ENCODE results near the gene PRKD1.

Gene PRKD1

GRCh38 chr14:29898470-29898869 lies 29.2 kb downstream of the PRKD1 start:
- Histone ChIP-seq H3K9ac (ENCODE audit: low read length) (no peak overlapping the region), H3K79me2 (ENCODE audit: insufficient read depth, low read length) (no peaks in the 10 kb centered on the region), H3K9me2 (ENCODE audit: low read depth, low read length) (no peaks in the 10 kb centered on the region), H4K20me1 (ENCODE audit: insufficient read depth, low read length) (no peaks in the 10 kb centered on the region), H3K4me3 (ENCODE audit: low read depth, low read length, poor library complexity, severe bottlenecking) (no peak overlapping the region), H3K4me2 (ENCODE audit: low read length) (no peak overlapping the region), H3K4me1 (ENCODE audit: insufficient read depth, low read length, severe bottlenecking) (no peaks in the 10 kb centered on the region), H3K9me3 (ENCODE audit: low read length) (no peaks in the 10 kb centered on the region), H3F3A (ENCODE audit: insufficient read depth, low read length) (no peaks in the 10 kb centered on the region), H3K27ac (ENCODE audit: low read depth, low read length, poor library complexity, severe bottlenecking) (no peak overlapping the region), H2AFZ (ENCODE audit: low read length) (no peak overlapping the region), H3K36me3 (ENCODE audit: insufficient read depth, low read length) (no peaks in the 10 kb centered on the region), H3K27me3 (ENCODE audit: insufficient read depth, low read length) (no peaks in the 10 kb centered on the region)
- TF ChIP-seq EZH2 (IDR thresholded peaks at IDR 0.05; ENCODE audit: borderline replicate concordance, low read length) (no peak), CTCF (IDR thresholded peaks at IDR 0.05; ENCODE audit: low read length) (no peak)

- TF ChIP-seq EZH2 (IDR thresholded peaks at IDR 0.05; ENCODE audit: borderline replicate concordance, low read length) (no peak), CTCF (IDR thresholded peaks at IDR 0.05; ENCODE audit: low read length) (no peak)
Observed at GRCh38 chr14:29897181-29897580, 30.5 kb downstream of the PRKD1 start.

GRCh38 chr14:29896354-29896821 lies 31.3 kb downstream of the PRKD1 start:
- H3K79me2 ChIP-seq (ENCODE audit: insufficient read depth, low read length): no peaks in the 10 kb centered on the region
- TF ChIP-seq EZH2 (IDR thresholded peaks at IDR 0.05; ENCODE audit: borderline replicate concordance, low read length) (no peak), CTCF (IDR thresholded peaks at IDR 0.05; ENCODE audit: low read length) (no peak)
- H2AFZ ChIP-seq (ENCODE audit: low read length): no peak overlapping the region
- no peak overlapping the region for H3K27ac ChIP-seq (ENCODE audit: low read depth, low read length, poor library complexity, severe bottlenecking)
- no peak overlapping the region for H3K4me2 ChIP-seq (ENCODE audit: low read length)
- H3K9ac ChIP-seq (ENCODE audit: low read length): no peak overlapping the region
- H3K4me3 ChIP-seq (ENCODE audit: low read depth, low read length, poor library complexity, severe bottlenecking): no peak overlapping the region
- no peaks in the 10 kb centered on the region for H3K9me3 ChIP-seq (ENCODE audit: low read length)
- H3K9me2 ChIP-seq (ENCODE audit: low read depth, low read length): no peaks in the 10 kb centered on the region
- H4K20me1 ChIP-seq (ENCODE audit: insufficient read depth, low read length): no peaks in the 10 kb centered on the region
- no peaks in the 10 kb centered on the region for H3K27me3 ChIP-seq (ENCODE audit: insufficient read depth, low read length)
- H3K36me3 ChIP-seq (ENCODE audit: insufficient read depth, low read length): no peaks in the 10 kb centered on the region
- H3K4me1 ChIP-seq (ENCODE audit: insufficient read depth, low read length, severe bottlenecking): no peaks in the 10 kb centered on the region
- no peaks in the 10 kb centered on the region for H3F3A ChIP-seq (ENCODE audit: insufficient read depth, low read length)

More at GRCh38 chr14:29897181-29897580, 30.5 kb downstream of the PRKD1 start:
- H4K20me1 ChIP-seq (ENCODE audit: insufficient read depth, low read length): no peaks in the 10 kb centered on the region
- H3K9me3 ChIP-seq (ENCODE audit: low read length): no peaks in the 10 kb centered on the region
- H3K27me3 ChIP-seq (ENCODE audit: insufficient read depth, low read length): no peaks in the 10 kb centered on the region
- no peaks in the 10 kb centered on the region for H3K36me3 ChIP-seq (ENCODE audit: insufficient read depth, low read length)
- H3K4me1 ChIP-seq (ENCODE audit: insufficient read depth, low read length, severe bottlenecking): no peaks in the 10 kb centered on the region
- no peaks in the 10 kb centered on the region for H3F3A ChIP-seq (ENCODE audit: insufficient read depth, low read length)
- no peak overlapping the region for H3K4me2 ChIP-seq (ENCODE audit: low read length)
- H3K27ac ChIP-seq (ENCODE audit: low read depth, low read length, poor library complexity, severe bottlenecking): no peak overlapping the region
- H3K9ac ChIP-seq (ENCODE audit: low read length): no peak overlapping the region
- H3K4me3 ChIP-seq (ENCODE audit: low read depth, low read length, poor library complexity, severe bottlenecking): no peak overlapping the region
- H3K9me2 ChIP-seq (ENCODE audit: low read depth, low read length): no peaks in the 10 kb centered on the region
- H2AFZ ChIP-seq (ENCODE audit: low read length): no peak overlapping the region; the same call in 1 of the 2 replicates
- H3K79me2 ChIP-seq (ENCODE audit: insufficient read depth, low read length): no peaks in the 10 kb centered on the region
